DMS153 (cell line): Measurements from ENCODE around the gene SLC6A11.

Experiments
- DNase-seq: peaks from one replicate; lab custom pipeline; 2025; lab: John Stamatoyannopoulos, UW

SLC6A11 gene

DNA sequence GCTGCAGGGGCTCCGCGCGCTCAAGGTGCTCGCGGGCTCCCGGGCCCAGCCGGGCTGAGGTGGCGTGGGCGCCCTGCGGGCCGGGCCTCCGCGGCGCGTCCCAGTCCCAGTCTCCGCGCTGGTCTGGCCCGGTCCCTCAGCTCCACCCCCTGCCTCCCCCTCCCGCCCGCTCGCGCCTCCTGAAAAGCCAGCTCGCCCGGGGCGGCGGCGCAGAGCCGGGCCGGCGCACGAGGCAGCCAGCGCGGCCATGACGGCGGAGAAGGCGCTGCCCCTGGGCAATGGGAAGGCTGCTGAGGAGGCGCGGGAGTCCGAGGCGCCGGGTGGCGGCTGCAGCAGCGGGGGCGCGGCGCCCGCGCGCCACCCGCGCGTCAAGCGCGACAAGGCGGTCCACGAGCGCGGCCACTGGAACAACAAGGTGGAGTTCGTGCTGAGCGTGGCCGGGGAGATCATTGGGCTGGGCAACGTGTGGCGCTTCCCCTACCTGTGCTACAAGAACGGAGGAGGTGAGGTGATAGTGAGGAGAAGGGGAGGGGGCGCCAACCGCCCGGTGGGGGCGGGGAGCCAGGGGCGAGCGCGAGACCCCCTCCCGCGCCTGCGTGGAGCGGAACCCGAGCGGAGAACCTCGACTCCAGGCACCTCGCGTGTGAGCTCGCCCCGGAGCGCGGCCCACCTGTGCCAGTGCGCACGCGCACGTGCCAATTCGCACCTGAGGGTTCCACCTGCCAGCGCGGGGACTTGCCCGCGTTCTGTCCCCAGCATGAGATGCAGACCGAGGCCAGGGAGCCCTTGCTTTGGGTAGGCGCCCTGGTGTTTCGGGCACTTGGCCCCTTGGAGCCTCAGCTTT, at the start of gene SLC6A11:
Gene SLC6A11, plus strand, starts transcription at position 210 of the 844 bp plus-strand sequence. Its CDS starts 38 bp downstream, at position 248.
- no peak for DNase-seq

DNA sequence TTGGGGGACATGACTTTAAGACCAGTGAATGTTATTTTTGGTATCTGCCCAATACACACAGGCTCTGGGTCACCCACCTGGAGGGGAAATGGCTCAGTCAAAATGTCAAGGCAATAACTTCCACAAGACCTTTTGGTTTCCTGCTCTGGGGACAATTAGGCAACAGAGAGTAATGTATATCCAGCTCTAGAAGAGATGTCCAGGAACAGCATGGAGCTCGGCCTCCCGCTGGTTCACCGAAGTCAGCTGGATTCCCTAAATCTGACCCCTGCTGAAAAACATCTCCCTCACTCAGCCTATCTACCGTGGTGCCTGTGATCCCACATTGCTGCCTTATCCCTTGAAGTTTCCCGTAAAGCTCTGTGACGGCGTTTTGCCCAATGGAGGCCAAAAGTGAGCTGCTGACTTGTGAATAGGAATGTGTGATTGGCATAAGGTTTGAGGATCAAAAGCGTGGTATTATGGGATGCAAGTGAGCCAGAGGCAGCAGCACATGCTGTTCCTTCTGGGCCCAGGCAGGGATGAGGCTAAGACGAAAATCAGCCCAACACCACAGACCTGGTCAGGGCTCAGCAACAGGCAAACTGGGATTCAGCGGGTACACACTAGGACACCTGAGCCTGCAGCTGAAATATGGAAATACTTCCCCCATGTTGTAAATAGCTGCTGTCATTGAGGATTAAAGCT, 47.2 kb upstream of the SLC6A11 start:
- DNase-seq = no peak

DNA sequence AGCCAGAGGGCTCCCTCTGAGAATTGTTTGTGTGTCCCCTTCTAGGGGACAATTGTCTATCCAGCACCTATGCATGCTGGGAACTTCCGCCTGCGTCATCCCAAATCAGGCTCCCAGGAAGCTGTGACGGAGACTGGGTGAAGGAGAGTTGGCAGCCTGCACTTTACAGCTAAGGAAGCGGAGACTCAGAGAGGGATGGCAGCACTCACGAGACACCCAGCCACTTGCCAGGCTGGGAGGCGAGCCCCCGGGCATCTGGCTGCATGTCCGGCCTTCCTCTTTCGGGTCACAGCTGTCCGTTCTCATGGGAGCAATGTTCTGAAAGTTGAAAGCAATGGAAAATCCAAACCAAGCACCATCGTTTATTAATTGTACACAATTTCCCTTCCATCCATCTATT, 45.5 kb upstream of the SLC6A11 start:
- no peak for DNase-seq

DNA sequence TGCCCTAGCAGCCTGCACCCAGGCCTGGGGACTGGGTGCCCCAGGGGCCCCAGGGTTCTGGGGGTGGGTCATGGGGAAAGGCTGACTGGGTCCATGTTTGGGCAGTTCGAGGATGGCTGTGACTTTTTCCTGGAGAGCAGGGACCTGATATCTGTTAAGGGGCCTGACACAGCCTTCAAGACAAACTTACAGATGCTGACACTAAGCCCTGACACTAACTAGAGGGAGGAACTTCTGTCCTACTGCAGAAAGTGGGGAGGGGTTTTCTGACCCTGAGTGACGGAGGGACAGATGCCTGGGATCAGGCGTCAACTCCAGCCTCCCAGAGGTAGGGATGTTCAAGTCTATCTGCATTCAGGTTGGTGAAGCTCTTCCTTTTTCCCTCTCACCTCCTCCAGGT, 45.0 kb upstream of the SLC6A11 start:
- no peak for DNase-seq

DNA sequence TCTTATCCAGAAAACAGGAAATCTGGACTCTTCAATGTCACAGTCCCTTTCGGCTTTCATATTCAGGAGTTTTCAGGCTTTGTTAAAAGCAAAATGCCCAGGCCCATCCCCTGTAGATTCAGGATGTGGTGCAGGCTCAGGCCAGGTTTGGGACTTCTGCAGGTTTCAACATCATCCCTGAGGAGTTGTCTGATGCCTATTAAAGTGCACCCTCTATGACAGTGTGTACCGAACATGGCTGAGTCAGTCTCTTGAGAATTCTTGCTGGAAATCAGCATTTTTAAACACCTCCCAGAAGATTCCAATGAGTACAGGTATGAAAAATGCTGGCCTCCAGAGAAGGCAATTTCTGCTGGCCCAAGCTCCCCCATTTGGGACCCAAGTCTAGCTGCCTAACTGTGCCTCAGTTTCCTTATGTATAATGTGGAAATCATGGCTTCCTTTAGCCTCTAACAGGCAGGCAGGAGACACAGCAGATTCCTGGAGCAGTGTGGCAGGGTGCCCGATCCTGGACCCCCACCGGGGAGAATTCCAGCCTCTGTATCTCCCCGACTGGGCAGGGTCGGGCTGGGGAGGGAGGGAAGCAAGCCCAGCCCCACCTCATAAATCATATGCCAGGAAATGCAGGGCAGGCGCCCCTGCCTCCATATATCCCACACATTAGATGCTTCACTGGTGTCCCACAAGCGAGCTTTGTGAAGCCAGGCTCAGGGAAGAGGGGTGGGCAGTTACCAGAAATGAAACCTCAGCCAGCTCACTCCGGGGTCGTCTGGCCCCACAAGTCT, 44.4 kb upstream of the SLC6A11 start:
- no peak for DNase-seq

DNA sequence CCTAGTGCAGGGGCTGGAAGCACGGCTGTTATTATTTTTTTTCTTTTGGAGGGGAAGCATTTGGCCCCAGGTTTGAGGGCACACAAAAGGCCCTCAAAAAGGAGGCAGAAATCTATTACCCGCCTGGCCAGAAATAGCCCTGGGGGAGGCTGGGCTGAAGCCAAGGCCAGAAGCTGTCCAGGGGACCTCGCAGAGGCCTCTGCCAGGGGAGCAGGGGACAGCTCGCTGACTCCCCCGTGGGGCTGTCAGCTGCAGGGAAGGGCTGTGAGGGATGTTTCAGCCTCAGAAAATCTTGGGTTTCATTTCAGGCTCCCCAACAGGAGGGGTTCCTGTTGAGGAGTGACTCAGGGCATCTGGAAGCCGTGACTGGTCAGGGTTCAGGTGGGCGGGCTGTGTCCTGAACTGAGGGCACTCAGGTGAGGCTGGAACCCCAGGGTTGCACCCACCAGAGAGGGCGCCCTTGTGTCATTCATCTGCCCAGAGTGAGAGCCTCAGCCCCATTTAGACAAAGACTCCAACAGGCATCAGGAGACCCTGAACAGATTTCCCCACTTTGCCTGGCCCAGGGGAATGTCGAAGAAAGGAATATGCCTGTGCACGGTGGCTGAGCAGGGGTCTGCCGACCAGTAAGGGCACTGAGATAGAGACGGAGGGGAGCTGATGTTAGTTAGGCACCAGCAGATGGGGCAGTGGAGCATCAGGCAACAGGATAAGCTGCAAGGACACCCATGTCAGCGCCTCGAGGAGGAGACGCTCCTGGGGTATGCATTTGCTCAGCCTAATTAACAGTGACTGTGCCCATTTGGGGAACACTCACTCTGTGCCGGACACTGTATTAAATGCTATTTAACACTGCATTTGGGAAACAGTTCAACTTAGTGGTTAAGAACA, 43.5 kb upstream of the SLC6A11 start:
- DNase-seq = no peak

DNA sequence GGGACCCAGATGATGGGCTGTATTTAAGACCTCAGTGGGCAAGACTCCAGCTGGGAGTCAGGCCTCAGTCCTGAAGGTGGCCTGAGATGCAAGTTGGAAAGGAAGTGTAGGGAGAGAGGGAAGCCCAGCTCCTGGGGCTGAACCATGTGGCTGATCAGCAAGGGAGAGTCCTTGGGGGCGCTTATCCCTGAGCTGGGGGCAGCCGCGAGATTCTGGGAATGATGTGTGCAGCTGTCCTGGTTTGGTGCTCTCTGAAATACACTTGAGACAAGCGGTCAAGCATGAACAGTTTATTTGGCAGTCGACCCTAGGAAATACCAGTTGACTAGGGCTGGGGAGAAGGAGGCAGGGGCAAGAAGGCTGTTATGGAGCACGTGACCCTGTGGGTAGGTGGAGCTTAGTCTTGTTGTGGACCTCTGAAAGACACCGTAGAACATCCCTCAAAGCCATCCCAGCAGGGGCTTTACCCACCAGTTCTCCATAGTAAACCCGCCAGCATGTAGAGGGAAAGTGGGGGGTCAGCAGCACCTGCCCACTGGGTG, 41.8 kb upstream of the SLC6A11 start:
- no peak for DNase-seq

DNA sequence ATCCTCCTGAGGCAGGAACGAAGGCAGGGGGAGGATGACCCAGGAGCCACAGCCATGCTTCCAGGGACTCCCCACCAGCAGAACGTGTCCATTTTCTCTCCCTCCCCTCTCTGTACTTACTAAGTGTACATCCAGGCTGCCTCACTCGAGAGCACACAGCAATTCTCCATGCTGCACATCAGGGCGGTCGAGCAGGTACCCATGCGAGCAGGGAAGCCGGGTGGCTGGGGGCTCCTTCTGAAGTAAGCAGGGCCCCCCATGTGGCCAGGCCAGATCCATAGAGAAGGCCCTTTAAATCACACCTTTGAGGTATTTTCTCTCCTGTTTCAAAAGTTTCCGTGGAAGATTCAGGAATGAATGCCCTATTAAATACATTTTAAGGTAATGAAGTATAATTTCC, 41.2 kb upstream of the SLC6A11 start:
- no peak for DNase-seq

DNA sequence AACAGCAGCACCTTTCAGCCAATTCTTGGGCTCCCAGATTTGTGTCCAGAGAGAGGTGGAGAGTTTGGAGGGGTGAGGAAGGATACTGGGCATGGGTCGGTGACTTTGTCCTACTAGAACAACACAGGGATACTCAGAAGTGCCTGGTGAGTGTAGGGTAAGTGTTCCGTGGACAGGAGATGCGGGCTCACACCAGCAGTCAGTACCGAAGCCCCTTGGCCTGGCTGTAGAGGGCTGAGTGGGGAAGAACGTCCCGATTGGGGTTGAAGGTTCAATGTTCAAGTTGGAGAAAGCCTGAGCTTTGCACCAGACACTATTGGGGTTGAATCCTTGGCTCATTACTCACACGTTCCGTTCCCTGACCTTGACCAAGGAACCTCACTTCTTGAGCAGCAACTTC, 40.8 kb upstream of the SLC6A11 start:
- DNase-seq = no peak

DNA sequence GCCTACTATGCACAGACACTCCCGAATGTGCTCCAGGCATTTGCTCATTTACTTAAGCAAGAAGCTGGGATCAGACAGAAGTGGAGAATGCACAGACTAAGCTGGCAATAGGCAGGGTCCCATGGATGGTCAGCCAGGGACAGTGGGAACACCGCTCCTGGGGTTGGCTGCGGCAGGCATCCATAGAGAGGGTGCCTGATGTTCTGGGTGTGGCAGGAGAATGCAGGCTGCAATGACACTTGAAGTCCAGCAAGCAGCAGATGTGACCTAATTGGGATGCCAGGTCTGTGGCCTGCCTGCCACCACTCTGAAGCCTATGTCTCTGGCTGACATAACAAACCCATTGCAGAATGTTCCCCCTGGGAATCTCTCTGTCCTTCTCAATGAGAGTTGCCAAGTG, 40.2 kb upstream of the SLC6A11 start:
- DNase-seq = no peak

DNA sequence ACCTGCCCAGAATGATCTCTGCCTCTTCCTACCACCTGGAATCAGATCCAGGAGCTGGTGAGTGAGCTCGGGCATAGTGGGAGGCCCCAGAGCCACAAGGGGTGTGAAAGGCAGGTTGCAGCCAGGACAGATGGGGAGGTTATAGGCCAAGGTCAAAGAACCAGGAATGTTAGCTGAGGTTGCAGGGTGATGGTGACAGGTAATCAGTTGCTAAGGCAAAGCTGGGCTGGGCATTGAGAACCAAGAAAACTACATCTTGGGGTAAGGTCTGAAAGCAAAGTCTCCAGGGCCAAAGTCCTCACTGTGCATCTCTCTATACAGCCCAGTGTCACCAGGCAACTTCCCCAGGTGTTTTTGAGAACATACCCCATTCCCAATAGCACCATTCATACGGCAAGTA, 38.4 kb upstream of the SLC6A11 start:
- DNase-seq = no peak

DNA sequence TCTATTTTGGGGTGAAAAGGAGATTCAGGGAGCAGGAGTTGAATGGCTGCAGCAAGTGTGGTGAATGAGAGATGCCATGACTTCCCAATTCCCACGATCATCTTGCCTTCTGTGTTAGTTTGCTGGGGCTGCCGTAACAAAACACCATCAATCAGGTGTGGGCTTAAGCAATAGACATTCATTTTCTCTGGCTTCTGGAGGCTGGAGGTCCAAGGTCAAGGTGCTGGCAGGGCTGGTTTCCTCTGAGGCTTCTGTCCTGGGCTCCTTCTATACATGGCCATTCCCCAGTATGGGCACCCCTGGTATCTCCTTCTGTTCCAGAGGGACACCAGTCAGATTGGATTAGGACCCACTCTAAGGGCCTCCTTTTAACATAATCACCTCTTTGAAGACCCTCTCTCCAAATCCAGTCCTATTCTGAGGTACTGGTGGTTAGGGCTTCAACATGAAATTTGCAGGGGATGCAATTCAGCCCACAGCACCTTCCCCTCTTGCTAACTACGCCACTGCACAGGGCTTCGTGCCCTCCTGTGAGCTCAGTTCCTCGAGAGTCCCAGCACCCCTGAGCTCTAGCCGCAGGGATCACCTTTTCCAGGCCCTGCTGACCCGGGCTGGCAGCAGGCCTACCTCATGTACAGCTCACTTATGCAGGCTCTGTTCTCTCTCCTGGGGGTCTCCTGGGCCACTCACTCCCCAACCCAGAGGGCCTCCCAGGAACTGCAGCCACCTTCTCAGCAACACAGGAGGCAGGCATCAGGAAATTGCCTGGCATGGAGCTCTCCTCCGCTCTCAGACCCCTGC, 37.3 kb upstream of the SLC6A11 start:
- no peak for DNase-seq

DNA sequence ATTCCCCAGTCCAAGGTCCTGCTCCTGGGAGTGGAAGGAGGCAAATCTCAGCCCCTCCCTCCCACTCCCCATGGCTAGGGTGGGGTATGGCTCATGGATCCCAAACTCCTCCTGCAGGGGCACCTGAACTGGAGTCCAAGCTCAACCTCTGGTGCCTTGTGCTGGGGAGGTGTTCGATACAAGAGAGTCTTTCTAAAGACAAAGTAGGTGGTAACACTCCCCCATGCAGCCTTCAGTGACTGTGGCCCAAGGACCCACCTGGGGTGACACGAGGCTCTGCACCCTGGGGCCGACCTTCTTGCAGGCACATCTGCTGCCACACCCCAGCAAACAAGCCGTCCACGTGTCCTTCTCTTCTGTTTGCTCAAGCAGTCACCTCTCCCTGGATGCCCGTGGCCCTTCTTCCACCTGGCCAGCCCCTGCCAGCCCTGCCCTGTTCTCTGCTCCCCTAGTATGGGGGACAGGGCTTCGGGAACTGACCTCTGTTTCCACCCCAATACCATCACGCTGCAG, 36.7 kb upstream of the SLC6A11 start:
- no peak for DNase-seq

DNA sequence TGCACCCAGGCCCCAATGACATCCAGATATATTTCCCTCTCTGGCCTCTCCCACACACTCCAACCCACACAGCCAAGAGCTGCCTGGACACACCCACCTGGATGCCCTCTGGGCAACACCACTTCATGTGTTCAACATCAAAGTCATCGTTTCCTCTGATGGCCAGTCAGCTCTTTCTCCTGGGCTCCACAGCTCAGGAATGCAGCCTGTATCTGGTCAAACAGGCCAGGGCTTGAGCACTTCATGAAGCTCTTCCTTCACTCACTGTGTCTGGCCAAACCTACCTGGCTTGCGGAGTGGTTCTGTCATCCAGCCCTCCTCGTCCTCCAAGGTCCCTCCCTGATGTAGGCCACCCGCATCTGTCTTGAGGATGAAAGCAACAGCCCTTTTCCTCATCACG, 35.8 kb upstream of the SLC6A11 start:
- DNase-seq = no peak

DNA sequence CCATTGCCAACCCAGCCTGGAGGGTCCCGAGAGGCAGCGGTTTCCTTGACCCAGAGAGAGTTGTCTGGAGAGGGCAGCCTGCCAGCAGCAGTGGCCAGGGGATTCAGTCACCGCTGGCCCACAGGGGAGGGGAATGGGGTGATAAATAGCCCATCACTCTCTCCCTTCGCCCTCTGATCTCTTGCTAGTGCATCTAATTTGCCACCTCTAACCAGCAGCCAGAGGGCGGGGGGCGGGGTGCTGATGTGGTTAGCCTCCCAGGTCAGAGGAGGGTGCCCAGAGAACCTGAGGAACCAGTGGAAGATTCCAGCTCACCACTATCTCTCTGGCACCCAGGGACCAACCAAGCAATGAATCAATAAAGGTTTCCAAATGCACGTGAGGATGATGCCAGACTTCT, 35.1 kb upstream of the SLC6A11 start:
- no peak for DNase-seq

DNA sequence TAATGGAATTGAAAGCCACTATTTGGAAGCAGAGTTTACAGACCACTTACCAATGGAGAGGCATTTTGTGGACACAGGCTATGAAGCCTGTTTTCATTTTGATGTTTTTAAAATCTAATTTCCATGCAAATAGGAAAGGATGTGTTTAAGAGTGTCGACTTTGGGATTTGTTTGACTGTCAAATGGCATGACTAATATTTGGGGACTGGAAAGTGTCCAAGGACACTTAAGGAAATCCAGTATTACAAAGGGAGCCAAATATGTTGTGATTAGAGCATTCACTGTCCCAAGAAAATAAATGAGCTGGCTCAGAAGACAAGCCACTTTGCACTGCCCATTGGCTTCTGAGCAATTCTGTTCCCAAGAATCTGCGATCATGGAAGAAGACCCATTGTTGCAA, 34.0 kb upstream of the SLC6A11 start:
- no peak for DNase-seq

DNA sequence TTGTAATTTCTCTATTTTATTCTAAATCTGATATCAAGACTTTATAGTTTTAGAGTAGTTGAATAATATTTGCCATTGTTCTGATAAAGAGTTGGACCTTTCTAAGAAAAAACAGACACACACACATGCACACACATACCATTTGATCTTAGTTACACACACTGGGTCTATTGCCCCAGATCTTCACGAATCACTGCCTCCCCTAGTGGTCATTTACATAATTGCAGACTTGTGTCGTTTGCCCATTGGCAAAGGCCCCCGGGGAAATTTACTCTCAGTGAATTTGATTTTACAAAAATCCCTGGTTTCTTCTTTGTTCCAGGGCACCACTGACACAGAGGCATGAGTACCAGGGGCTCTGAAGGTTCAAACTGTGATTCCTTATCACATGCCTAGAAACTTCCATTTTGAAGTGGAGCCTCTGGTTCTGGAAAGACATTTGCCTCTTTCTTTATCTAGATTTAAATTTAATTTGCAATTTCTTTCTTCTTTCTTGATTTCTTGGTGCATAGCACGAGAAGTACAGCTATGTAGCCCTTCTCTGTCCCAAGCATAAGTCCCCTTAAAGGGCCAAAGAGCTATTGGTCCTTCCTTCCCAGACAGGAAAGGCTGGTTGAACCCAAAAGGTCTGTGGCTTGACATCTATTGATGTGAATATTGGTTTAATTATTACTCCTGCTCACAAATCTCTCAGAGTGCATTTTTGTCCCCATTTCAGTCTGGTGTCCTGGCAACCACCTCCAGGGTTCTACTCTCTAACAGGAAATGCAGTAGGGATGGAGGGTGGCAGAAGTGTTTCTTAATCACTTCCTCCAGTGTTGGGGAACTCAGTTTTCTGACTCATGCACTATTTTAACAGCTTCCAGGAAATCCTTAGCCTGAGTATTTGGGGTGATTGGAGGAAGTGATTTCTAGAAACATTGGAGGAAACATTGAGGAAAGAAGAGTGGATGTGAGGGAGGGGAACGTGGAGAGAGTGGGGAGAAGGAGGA, 32.4 kb upstream of the SLC6A11 start:
- no peak for DNase-seq

DNA sequence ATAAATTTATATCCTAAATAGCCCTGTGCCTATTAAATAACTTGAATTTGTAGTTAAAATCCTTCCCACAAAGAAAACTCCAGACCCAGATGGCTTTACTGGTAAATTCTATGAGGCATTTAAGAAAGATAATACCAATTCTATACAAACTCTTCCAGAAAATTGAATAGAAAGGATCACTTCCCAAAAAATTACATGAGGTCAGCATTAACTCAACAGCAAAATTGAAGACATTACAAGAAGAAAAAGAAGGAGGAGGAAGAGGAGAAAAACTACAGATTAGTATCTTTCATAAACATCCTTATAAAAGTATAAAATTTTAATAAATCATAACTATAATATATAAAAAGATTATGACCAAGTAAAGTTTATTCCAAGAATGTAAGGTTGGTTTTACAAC, 29.4 kb upstream of the SLC6A11 start:
- no peak for DNase-seq

DNA sequence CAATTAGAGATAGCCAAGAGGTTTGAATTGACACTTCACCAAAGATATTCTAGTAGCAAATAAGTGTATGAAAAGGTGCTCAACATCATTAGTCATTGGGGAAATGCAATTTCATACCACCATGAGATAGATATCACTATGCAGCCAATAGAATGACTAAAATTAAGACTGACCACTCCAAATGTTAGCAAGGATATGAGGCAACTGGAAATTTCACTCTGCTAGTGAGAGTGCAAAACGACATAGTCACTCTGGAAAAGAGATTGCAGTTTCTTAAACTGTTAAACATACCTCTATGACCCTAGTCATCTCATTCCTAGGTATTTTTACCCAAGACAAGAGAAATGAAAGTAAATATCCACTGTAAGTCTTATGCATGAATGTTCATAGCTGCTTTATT, 27.6 kb upstream of the SLC6A11 start:
- no peak for DNase-seq
